ENCODE results near the gene CPXM2.

Gene CPXM2

GRCh38 chr10:123772645-123773508, 118.7 kb downstream of the CPXM2 start:
- no peak for DNase-seq (ENCODE audit: low spot score)

GRCh38 chr10:123771877-123772644, 119.5 kb downstream of the CPXM2 start:
- DNase-seq (ENCODE audit: low spot score): no peak

GRCh38 chr10:123769647-123770046, 122.0 kb downstream of the CPXM2 start:
- DNase-seq (ENCODE audit: low spot score): no peak

- DNase-seq (ENCODE audit: low spot score): no peak
Observed at GRCh38 chr10:123766761-123767160, 124.8 kb downstream of the CPXM2 start.

- no peak for DNase-seq (ENCODE audit: low spot score)
Observed at GRCh38 chr10:123766012-123766411, 125.6 kb downstream of the CPXM2 start.

- DNase-seq (ENCODE audit: low spot score): no peak
Observed at GRCh38 chr10:123761666-123762230, 129.9 kb downstream of the CPXM2 start.

GRCh38 chr10:123761038-123761428, 130.6 kb downstream of the CPXM2 start:
- DNase-seq (ENCODE audit: low spot score): no peak

GRCh38 chr10:123760356-123761037, 131.1 kb downstream of the CPXM2 start:
- no peak for DNase-seq (ENCODE audit: low spot score)

GRCh38 chr10:123759501-123760031, 132.0 kb downstream of the CPXM2 start:
- DNase-seq (ENCODE audit: low spot score): no peak

GRCh38 chr10:123759041-123759440, 132.6 kb downstream of the CPXM2 start:
- no peak for DNase-seq (ENCODE audit: low spot score)

GRCh38 chr10:123757853-123758252, 133.8 kb downstream of the CPXM2 start:
- no peak for DNase-seq (ENCODE audit: low spot score)

- DNase-seq (ENCODE audit: low spot score): no peak
Observed at GRCh38 chr10:123755061-123755460, 136.5 kb downstream of the CPXM2 start.

GRCh38 chr10:123754123-123754522, 137.5 kb downstream of the CPXM2 start:
- DNase-seq (ENCODE audit: low spot score): no peak

GRCh38 chr10:123751342-123752134, 140.1 kb downstream of the CPXM2 start:
- DNase-seq (ENCODE audit: low spot score): no peak

- no peak for DNase-seq (ENCODE audit: low spot score)
Observed at GRCh38 chr10:123750901-123751300, 140.7 kb downstream of the CPXM2 start.

GRCh38 chr10:123748711-123749110, 142.9 kb downstream of the CPXM2 start:
- no peak for DNase-seq (ENCODE audit: low spot score)

GRCh38 chr10:123747426-123747825, 144.2 kb downstream of the CPXM2 start:
- no peak for DNase-seq (ENCODE audit: low spot score)

GRCh38 chr10:123746942-123747341, 144.7 kb downstream of the CPXM2 start:
- DNase-seq (ENCODE audit: low spot score): no peak

GRCh38 chr10:123746520-123746919, 145.1 kb downstream of the CPXM2 start:
- DNase-seq (ENCODE audit: low spot score): no peak

GRCh38 chr10:123746061-123746460, 145.5 kb downstream of the CPXM2 start:
- DNase-seq (ENCODE audit: low spot score): peak; percentile 13

GRCh38 chr10:123744224-123744536, 147.4 kb downstream of the CPXM2 start:
- no peak for DNase-seq (ENCODE audit: low spot score)

Data from Ammon's horn (tissue), 1 donor.